ENCODE results near the gene CEP72. TPM values are rescaled to one million over a fixed set of nuclear protein-coding genes. Genes with fewer than 3 reads are reported as not detected.

The CEP72 gene
- polyA plus RNA-seq, 1 donor (not counting 4 experiments of a cell fraction or from before 2014, with no cell fraction given), result 4.5 TPM

- no peak overlapping the region for H3K9ac ChIP-seq (ENCODE audit: control insufficient read depth, extremely low read depth, insufficient read depth, low read length)
- no peak overlapping the region for H3K4me2 ChIP-seq (ENCODE audit: control insufficient read depth, extremely low read depth, insufficient read depth, low read depth, low read length)
- H3K9me1 ChIP-seq (ENCODE audit: control insufficient read depth, extremely low read depth, insufficient read depth, low read length), result no peaks in the 10 kb centered on the region
- no peaks in the 10 kb centered on the region for H3K27me3 ChIP-seq (ENCODE audit: control insufficient read depth, extremely low read depth, insufficient read depth, low read length)
- H3K36me3 ChIP-seq (ENCODE audit: control insufficient read depth in 2 of 2, extremely low read depth in 1 of 2, insufficient read depth in 2 of 2, low read length in 2 of 2), result peaks cover 11 to 22% of the 10 kb centered on the region in 2 experiments
- H2AFZ ChIP-seq (ENCODE audit: control insufficient read depth, low read length), result no peak overlapping the region
- dilution Hi-C loops (cut with MboI; ENCODE audit: extremely low pct_ligation_motif_present, low sequenced_read_pairs), result no loop called here
- H3K4me1 ChIP-seq (ENCODE audit: control insufficient read depth, extremely low read depth, insufficient read depth, low read length), result no peaks in the 10 kb centered on the region
- no peak for TF ChIP-seq CTCF (optimal IDR thresholded peaks at IDR 0.05 in 1 of 3, IDR thresholded peaks at IDR 0.05 in 1 of 3, conservative IDR thresholded peaks at IDR 0.05 in 1 of 3; ENCODE audit: extremely low read depth in 1 of 3, insufficient read depth in 2 of 3, low read length in 3 of 3)
- TF ChIP-seq EZH2 (IDR thresholded peaks at IDR 0.05; ENCODE audit: low read length), result no peak
- H3K9me3 ChIP-seq (ENCODE audit: control insufficient read depth, low read depth, low read length), result no peaks in the 10 kb centered on the region
- no peak overlapping the region for H3K27ac ChIP-seq (ENCODE audit: control insufficient read depth, insufficient read depth, low read length)
- FAIRE-seq (no peak), DNase-seq (ENCODE audit: low read depth, low spot score) (no peak)
- no peaks in the 10 kb centered on the region for H4K20me1 ChIP-seq (ENCODE audit: control insufficient read depth, extremely low read depth, insufficient read depth, low read length)
- no peak overlapping the region for H3K4me3 ChIP-seq (ENCODE audit: control insufficient read depth in 2 of 3, extremely low read depth in 1 of 3, insufficient read depth in 2 of 3, low read depth in 1 of 3, low read length in 3 of 3)
- H3K79me2 ChIP-seq (ENCODE audit: control insufficient read depth, insufficient read depth, low read length), result no peaks in the 10 kb centered on the region
These were observed 54.0 kb downstream of the CEP72 start for GRCh38 chr5:665956-666711.

- H3K36me3 ChIP-seq (ENCODE audit: control insufficient read depth in 2 of 2, extremely low read depth in 1 of 2, insufficient read depth in 2 of 2, low read length in 2 of 2), result peaks cover 11 to 22% of the 10 kb centered on the region in 2 experiments
- dilution Hi-C loops (cut with MboI; ENCODE audit: extremely low pct_ligation_motif_present, low sequenced_read_pairs), result no loop called here
- no peak for TF ChIP-seq CTCF (optimal IDR thresholded peaks at IDR 0.05 in 1 of 3, IDR thresholded peaks at IDR 0.05 in 1 of 3, conservative IDR thresholded peaks at IDR 0.05 in 1 of 3; ENCODE audit: extremely low read depth in 1 of 3, insufficient read depth in 2 of 3, low read length in 3 of 3)
- TF ChIP-seq EZH2 (IDR thresholded peaks at IDR 0.05; ENCODE audit: low read length), result no peak
- peaks cover 3% of the 10 kb centered on the region for H4K20me1 ChIP-seq (ENCODE audit: control insufficient read depth, extremely low read depth, insufficient read depth, low read length)
- FAIRE-seq (no peak), DNase-seq (ENCODE audit: low read depth, low spot score) (no peak)
- H3K27me3 ChIP-seq (ENCODE audit: control insufficient read depth, extremely low read depth, insufficient read depth, low read length), result peaks cover 4% of the 10 kb centered on the region
- no peaks in the 10 kb centered on the region for H3K9me3 ChIP-seq (ENCODE audit: control insufficient read depth, low read depth, low read length)
- no peak overlapping the region for H2AFZ ChIP-seq (ENCODE audit: control insufficient read depth, low read length)
- no peak overlapping the region for H3K9ac ChIP-seq (ENCODE audit: control insufficient read depth, extremely low read depth, insufficient read depth, low read length)
- peaks cover 3% of the 10 kb centered on the region for H3K4me1 ChIP-seq (ENCODE audit: control insufficient read depth, extremely low read depth, insufficient read depth, low read length)
- no peak overlapping the region for H3K27ac ChIP-seq (ENCODE audit: control insufficient read depth, insufficient read depth, low read length)
- no peak overlapping the region for H3K4me3 ChIP-seq (ENCODE audit: control insufficient read depth in 2 of 3, extremely low read depth in 1 of 3, insufficient read depth in 2 of 3, low read depth in 1 of 3, low read length in 3 of 3)
- H3K4me2 ChIP-seq (ENCODE audit: control insufficient read depth, extremely low read depth, insufficient read depth, low read depth, low read length), result no peak overlapping the region
- H3K79me2 ChIP-seq (ENCODE audit: control insufficient read depth, insufficient read depth, low read length), result no peaks in the 10 kb centered on the region
- H3K9me1 ChIP-seq (ENCODE audit: control insufficient read depth, extremely low read depth, insufficient read depth, low read length), result no peaks in the 10 kb centered on the region
These were observed 54.8 kb downstream of the CEP72 start for GRCh38 chr5:666816-667498.

All from keratinocyte (primary cell).